Colonic mucosa (tissue), 4 donors: ENCODE results near the gene XPO6. TPM values are rescaled to one million over a fixed set of nuclear protein-coding genes. Genes with fewer than 3 reads are reported as not detected.

Experiments used
- DNase-seq: peaks from one replicate; pipeline ENCODE4 v3.0.0-alpha.2; 2020
- H3K27ac ChIP-seq: fragments of 200-600 bp; one replicate; pipeline ENCODE4 v1.8.0; 2021
- H3K27me3 ChIP-seq: fragments of 200-600 bp; one replicate; pipeline ENCODE4 v1.8.0; 2021
- H3K36me3 ChIP-seq: fragments of 200-600 bp; one replicate; pipeline ENCODE4 v1.8.0; 2021
- H3K4me1 ChIP-seq: fragments of 200-600 bp; one replicate; pipeline ENCODE4 v1.8.0; 2021; ENCODE audit warnings: mild to moderate bottlenecking
- H3K4me3 ChIP-seq: fragments of 200-600 bp; one replicate; pipeline ENCODE4 v1.8.0; 2021
- H3K9ac ChIP-seq, 2 donors: one replicate each; pipeline ENCODE4 v1.7.0; 2013; ENCODE audit warnings: control low read depth in 2 of 2, low read depth in 2 of 2, low read length in 2 of 2
- H3K9me3 ChIP-seq: fragments of 200-600 bp; one replicate; pipeline ENCODE4 v1.8.0; 2021
- intact Hi-C: fragments of 100-400 bp; cut with DNase I; formaldehyde crosslinking; loops from one replicate; pipeline ENCODE4 v1.14.1; 2022
- total RNA-seq, 2 donors: library from RNA; stranded (reverse); fragmentation: NEBNext Ultra II Directional in 1 of 2; extraction: Animal tissue kit (Norgen Biotek cat#: 25700) in 1 of 2; gene quantifications; one replicate each; pipeline ENCODE4 v1.2.1, GENCODE V29; 2021
- TF ChIP-seq, protein P1 (sequence below): fragments of 200-600 bp; IDR thresholded peaks from one replicate; pipeline ENCODE4 v1.8.0; 2022; ENCODE audit warnings: antibody characterized with exemption, mild to moderate bottlenecking
- donor health status: healthy.
- donor health status: DM: no; HTN: no; CAD: no.
- donor health status: DM: no; HTN: no; CAD: no.

XPO6 gene
- total RNA-seq, 2 donors from 2014 or later: 77.0 to 144 TPM

DNA sequence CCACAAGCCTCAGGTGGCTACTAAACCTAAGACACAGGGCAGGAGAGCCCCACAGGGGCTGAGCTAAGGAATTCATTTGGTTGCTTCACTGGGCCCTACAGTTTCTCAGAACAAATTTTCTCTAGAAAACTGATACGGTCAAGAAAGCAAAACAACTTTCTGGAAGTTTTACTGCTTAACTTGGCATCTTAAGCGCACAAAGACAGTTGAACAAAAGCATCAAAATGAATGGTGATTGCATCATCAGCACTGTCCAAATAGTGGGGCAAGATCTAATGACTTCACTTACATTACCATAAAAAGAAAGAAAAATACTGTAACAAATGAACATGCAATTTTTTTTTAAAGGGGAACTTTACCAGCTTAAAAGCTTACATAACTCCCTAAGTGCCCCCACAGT lies 47.6 kb downstream of the XPO6 start:
- H3K36me3 ChIP-seq: peaks cover 5% of the 10 kb centered on the region
- no peak for DNase-seq
- H3K9ac ChIP-seq: no peak overlapping the region
- H3K27ac ChIP-seq: no peak overlapping the region
- intact Hi-C loops: no loop called here
- no peaks in the 10 kb centered on the region for H3K9me3 ChIP-seq
- no peaks in the 10 kb centered on the region for H3K27me3 ChIP-seq
- TF ChIP-seq, protein P1, sequence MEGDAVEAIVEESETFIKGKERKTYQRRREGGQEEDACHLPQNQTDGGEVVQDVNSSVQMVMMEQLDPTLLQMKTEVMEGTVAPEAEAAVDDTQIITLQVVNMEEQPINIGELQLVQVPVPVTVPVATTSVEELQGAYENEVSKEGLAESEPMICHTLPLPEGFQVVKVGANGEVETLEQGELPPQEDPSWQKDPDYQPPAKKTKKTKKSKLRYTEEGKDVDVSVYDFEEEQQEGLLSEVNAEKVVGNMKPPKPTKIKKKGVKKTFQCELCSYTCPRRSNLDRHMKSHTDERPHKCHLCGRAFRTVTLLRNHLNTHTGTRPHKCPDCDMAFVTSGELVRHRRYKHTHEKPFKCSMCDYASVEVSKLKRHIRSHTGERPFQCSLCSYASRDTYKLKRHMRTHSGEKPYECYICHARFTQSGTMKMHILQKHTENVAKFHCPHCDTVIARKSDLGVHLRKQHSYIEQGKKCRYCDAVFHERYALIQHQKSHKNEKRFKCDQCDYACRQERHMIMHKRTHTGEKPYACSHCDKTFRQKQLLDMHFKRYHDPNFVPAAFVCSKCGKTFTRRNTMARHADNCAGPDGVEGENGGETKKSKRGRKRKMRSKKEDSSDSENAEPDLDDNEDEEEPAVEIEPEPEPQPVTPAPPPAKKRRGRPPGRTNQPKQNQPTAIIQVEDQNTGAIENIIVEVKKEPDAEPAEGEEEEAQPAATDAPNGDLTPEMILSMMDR: no peak
- no peak overlapping the region for H3K4me3 ChIP-seq
- H3K4me1 ChIP-seq: no peaks in the 10 kb centered on the region

DNA sequence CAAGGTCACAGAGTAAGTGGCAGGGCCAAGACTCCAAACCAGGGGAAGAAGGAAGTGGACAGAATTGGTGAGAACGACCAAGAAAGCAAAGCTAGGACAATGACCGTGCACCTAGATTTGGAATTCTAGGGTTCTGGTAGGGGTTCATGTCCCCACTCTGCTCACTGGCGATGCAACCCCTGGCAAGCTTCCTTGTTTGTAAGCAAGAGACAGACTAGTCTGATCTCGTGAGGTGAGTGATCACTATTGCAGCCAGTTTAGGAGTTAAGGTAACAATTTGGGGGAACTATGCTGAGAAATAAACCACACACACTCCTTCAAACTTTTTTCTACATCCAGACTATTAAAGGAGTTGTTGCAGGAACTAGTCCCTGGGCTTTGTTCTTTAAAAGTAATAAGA lies 48.1 kb downstream of the XPO6 start:
- no peak overlapping the region for H3K4me3 ChIP-seq
- H3K9me3 ChIP-seq: no peaks in the 10 kb centered on the region
- intact Hi-C loops: no loop called here
- H3K36me3 ChIP-seq: peaks cover under 1% of the 10 kb centered on the region
- DNase-seq: no peak
- TF ChIP-seq, protein P1: no peak
- no peaks in the 10 kb centered on the region for H3K27me3 ChIP-seq
- no peak overlapping the region for H3K9ac ChIP-seq
- H3K27ac ChIP-seq: no peak overlapping the region
- H3K4me1 ChIP-seq: no peaks in the 10 kb centered on the region

DNA sequence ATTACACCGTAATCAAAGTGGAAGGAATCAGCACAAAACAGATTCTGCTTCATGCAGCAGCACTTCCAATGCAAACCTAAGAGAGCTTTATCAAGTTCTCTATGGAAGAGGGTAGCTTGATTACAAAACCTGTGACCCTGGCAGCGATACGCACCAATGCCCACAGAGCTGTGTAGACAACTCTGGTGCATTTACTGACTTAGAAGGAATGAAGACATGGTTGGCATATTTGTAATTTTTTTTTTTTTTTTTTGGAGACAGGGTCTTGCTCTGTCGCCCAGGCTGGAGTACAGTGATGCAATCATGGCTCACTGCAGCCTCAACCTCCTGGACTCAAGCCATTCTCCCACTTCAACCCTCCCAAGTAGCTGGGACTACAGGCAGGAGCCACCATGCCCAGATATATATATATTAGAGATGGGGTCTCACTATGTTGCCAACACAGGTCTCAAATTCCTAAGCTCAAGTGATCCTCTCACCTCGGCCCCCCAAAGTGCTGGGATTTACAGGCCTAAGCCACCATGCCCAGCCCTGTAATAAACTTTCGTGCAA lies 49.4 kb downstream of the XPO6 start:
- Histone ChIP-seq H3K9ac (no peak overlapping the region), H3K9me3 (no peaks in the 10 kb centered on the region), H3K27me3 (no peaks in the 10 kb centered on the region), H3K36me3 (no peaks in the 10 kb centered on the region), H3K27ac (no peak overlapping the region), H3K4me3 (no peak overlapping the region), H3K4me1 (no peaks in the 10 kb centered on the region)
- DNase-seq: no peak
- TF ChIP-seq, protein P1: no peak
- intact Hi-C loops: no loop called here

DNA sequence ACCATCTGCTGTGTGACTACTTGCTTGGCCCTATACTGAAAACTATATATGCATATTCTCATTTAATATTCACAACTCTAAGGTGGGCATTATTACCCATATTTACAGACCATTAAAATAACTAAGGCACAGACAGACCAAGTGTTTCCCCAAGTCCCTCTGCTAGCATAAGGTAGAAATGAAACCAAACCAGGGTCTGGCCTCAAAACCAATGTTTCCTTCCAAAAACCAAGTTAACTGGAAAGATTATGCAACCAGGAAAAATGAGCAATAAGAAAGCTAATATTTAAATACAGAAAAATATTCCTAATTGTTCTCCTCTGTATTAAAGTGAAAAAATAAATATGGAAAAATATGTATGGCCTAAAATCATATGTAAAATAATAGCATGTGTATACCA lies 50.1 kb downstream of the XPO6 start:
- Histone ChIP-seq H3K27ac (no peak overlapping the region), H3K4me3 (no peak overlapping the region), H3K27me3 (no peaks in the 10 kb centered on the region), H3K9ac (no peak overlapping the region), H3K36me3 (no peaks in the 10 kb centered on the region), H3K9me3 (no peaks in the 10 kb centered on the region), H3K4me1 (no peaks in the 10 kb centered on the region)
- intact Hi-C loops: no loop called here
- TF ChIP-seq, protein P1: no peak
- no peak for DNase-seq

DNA sequence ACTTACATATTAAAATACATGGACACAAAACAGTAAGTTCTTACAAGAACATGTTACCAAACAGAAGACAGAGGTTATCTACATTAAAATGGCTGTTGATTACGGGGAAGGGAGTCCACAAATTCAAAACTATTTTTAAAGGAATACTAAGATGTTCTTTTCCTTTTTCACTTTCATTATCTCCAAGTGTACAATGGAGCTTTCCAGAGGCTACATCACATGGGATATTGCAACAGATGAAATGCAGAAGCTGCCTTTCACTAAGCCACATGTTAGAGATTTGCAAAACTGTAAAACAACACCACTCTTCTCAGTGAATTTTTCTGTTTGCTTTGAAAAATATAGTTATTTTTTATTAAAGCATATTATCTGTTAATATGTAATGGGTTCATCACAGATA lies 53.6 kb downstream of the XPO6 start:
- Histone ChIP-seq H3K27me3 (no peaks in the 10 kb centered on the region), H3K36me3 (peaks cover 4% of the 10 kb centered on the region), H3K9ac (no peak overlapping the region), H3K4me3 (no peak overlapping the region), H3K27ac (no peak overlapping the region), H3K9me3 (no peaks in the 10 kb centered on the region), H3K4me1 (no peaks in the 10 kb centered on the region)
- DNase-seq: no peak
- TF ChIP-seq, protein P1: no peak
- intact Hi-C loops: no loop called here
